Hippocampal formation (tissue), 2 donors: ENCODE results near the gene SH3RF3.

Experiments used
- DNase-seq, 2 donors: peaks; one replicate each; lab custom pipeline; 2025; lab: John Stamatoyannopoulos, UW

Gene SH3RF3

GRCh38 chr2:109473616-109474318, 344.8 kb downstream of the SH3RF3 start:
- DNase-seq: no peak

DNA sequence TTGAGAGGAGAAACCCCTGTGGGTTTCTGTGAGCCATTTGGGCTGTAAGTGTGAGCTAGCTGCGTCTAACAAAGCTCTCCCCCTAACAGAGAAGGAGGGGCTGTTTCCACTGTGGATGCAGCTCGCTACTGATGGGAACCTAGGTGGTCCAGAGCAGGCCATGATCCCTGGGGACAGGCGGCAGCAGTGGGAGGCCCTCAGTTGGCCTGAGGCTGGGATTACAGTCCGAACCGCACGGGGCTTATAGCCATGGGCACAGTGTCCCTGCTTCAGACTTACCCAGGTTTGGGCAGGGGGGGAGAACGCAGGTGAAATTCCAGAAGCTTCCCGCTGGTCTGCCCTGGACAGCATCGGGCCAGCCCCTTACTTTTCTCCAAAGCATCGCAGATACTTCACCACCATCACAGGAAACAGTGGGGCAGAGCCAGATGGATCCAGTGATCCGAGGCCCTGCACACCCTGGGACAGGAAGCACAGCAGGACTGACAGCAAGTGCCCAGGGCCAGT, 345.4 kb downstream of the SH3RF3 start:
- DNase-seq: no peak

GRCh38 chr2:109475531-109476210, 346.7 kb downstream of the SH3RF3 start:
- no peak for DNase-seq

GRCh38 chr2:109476641-109477441, 347.8 kb downstream of the SH3RF3 start:
- DNase-seq: no peak

GRCh38 chr2:109478906-109479493, 350.0 kb downstream of the SH3RF3 start:
- DNase-seq: no peak

DNA sequence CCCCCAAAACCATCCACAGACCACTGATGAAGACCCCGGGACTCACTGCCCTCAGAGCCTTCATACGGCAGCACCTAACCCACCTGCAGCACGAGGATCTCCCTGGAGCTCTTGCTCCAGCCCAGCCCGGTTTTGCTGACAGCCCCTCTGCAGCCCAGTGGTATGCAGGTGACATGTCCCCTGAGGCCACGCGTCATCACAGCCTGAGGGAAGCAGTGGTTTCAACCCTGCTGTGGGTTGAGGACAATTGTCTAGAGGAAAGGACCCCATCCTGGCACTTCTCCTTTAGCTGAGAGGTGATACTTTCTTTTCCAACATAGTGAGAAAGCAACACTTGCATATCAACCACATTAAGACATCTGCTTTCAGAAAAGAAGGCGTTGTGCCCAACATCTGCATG, 350.8 kb downstream of the SH3RF3 start:
- DNase-seq: no peak

GRCh38 chr2:109480486-109481195, 351.6 kb downstream of the SH3RF3 start:
- DNase-seq: no peak

DNA sequence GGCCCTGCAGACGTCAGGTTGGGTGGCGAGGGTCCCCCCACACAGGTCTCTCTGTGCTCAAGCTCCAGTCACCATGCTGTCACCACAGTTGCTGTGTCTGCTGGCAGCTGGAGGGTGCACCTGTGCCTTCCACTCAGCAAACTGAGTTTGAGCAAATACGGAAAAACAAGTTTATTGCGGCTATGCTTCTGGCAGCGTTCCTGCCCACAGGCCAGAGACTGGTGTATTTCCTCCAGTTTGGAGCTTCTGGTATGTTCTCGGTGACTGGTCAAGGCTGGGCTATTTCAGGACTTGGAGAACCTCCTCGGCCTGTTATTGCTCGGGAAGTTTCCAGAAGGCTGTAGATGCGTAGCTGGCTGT, 352.2 kb downstream of the SH3RF3 start:
- no peak for DNase-seq

GRCh38 chr2:109481599-109481998, 352.6 kb downstream of the SH3RF3 start:
- DNase-seq: no peak

DNA sequence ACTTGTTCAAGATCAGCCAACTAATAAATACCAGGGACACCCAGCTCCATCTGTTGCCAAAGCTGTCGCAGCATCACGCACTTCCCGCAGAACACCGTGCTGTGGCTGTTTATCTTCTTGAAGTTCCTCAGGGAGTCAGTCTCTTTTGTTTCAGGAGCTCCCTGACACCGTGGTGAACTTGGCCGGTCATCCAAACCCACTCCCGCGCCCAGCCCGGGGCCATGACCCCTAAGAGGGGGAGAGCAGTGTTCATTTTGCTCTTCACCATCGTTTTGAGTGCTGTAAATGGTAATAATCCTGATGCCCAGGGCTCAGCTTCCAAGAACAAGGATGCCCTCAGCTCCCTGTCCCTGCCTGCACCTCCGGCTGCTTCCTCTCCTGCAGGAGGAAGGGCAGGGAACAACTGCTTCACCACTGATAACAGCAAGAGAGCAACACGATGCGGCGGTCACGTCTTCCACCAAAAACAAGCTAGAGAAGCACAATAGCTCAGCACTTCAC, 353.4 kb downstream of the SH3RF3 start:
- DNase-seq: peak in 1 of 2 donors; percentile 13

DNA sequence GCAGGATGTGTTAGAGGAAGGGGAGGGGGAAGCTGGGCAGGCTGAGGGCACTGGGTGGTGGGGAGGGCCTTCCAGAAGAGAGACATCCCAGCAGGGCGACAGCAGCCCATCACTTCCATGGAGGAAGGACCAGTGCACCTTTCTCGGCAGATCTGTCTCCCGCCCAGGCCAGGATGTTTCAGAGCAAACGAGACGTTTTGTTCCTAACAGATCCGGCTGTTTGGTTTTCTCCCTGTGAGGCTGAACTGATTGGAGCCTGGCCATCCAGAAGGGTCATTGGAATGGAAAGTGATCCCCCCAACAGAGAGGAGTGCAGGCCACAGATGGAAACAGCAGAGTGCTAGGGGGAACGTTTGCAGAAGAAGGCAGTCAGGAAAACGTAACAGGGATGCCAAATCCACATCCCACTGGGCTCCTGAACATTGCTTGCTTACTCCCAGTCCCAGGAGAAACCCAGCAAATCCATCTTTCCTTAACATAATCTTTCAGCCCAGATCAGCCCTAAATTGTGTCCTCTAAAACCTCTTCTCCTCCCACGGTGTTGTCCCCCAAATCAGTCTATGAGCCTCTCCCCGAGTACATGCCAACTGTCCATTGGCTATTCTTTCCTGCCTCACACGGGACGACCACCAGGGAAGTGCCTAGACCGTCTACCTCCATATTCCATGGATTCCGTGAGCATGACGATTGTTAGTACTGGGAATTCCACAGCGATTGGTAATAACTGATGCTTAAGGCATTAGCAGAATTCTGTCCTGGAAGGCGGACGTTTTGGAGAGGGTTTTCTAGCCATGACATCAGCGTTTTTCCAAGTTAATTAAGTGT, 357.9 kb downstream of the SH3RF3 start:
- DNase-seq: no peak

DNA sequence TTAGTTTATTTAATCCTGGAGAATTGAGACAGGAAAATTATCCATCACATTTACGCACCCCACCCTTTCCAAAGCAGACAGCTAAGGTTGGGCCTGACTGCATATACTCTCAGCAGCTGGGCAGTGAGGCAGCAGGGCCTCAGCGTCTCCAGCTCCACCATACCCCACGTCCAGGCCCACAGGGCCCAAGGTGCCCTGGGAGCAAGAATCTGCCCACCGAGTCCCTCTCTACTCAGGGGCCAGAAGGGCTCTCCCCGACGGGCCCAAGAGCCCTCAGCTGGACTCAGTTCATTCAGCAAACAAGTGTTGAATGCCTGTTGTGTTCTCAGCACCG, 358.5 kb downstream of the SH3RF3 start:
- DNase-seq: no peak

GRCh38 chr2:109487871-109488655, 359.1 kb downstream of the SH3RF3 start:
- DNase-seq: no peak

GRCh38 chr2:109489296-109489695, 360.3 kb downstream of the SH3RF3 start:
- no peak for DNase-seq

- DNase-seq: no peak
Observed at GRCh38 chr2:109493176-109493935, 364.4 kb downstream of the SH3RF3 start.

DNA sequence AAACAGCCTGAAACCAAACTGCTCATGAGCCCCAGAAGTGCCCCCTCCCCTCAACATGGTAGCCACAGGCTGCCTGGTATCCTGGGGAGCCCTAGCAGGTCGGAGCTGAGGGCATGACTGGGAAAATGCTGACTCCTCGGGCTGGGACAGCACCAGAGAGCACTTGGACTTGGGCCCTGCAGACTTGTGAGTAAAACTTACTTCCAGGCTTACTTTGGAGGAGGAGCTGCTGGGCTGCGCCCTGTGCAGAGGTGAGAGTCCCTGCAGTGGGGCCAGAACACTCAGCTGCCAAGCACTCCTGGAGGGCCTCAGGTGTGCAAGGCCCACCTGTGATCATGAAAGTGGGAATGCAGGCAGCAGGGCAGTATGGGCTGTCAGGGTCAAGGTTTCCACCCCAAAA, 365.3 kb downstream of the SH3RF3 start:
- no peak for DNase-seq

DNA sequence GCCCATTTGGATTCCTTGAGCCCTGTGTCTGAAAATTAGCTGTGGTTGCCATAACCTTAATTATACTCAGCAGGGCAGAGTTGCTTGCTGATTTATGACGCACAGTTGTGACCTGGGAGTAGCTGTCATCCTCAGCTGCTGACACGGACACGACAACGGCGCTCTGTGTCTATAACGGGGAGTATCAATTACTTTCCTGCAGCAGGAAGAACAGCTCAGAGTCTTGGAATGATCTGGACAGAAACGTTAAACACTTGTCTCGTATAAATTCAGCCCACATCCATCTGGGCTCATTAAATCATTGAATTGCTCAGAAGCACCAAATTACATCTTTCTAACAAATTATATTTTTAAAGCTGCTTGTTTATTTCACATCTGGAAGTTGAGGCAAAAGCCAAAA, 368.5 kb downstream of the SH3RF3 start:
- peak in 1 of 2 donors; percentile 8 for DNase-seq

DNA sequence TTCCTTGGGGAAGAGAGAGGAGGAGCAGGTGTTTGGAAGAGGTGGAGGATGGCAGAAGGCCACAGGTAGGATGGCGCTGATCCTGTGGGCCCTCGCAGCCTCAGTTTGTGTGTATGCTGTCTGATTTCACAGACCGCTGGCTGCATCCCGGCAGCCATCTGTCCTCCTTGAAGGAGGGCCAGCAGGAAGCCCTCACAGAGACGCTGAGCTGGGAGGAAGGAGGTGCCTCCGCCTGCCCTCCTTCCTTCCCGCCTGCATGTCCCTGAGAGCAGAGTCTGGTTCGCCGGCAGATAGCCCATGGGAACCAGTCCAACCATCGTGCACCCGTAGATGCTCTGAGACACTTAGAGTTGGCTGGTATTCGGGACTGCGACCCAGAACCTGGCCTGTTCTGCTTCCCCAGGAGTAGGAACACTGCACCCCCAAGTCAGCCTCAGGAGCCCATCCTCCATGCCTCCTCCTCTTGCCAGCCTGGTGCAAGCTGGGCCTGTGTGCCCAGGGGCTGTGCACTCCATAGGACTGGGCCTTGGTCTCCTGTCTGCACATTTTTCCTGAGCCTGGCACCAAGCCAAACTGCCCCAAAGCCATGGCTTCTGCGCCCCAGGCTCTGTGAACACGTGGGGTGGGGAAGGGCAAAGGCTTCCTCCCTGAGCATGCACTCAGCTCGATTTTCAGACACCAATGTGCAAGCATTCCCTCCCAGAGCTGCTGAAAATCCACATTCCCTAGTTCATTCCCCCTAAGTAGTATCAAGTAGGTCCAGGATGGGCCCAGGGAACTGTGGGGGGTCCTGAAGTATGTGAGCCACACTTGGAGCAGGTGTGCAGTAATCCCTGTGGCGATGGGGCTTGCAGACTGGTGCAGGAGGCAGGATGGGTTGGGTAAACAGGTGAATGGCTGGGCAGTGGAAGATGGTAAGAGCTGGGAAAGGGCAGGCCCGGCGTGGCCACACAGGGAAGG, 369.2 kb downstream of the SH3RF3 start:
- no peak for DNase-seq
